Caco-2 (cell line): ENCODE data around the gene BEST3. TPM values are rescaled to one million over a fixed set of nuclear protein-coding genes. Genes with fewer than 3 reads are reported as not detected.

Experiments
- BruUV-seq: library from RNA; stranded (reverse); fragments of 400-500 nt; replicated peaks from 2 replicates; lab custom pipeline; 2021; lab: Mats Ljungman, UMichigan
- CTCF ChIA-PET: fragments of 300-600 bp; sonication (Branson Sonifier 250); formaldehyde crosslinking; loops from one replicate; lab custom pipeline; 2022; ENCODE audit warnings: antibody characterized with exemption; lab: Charles Lee
- POLR2A ChIA-PET: fragments of 300-600 bp; sonication (Branson Sonifier 250); formaldehyde crosslinking; loops from one replicate; lab custom pipeline; 2022; ENCODE audit warnings: antibody characterized with exemption; lab: Charles Lee
- DNase-seq, 2 experiments: peaks; one replicate each; pipeline versions ENCODE4 v3.0.0 to v3.0.0-alpha.2; 2020 to 2022
- H3K27me3 ChIP-seq: replicated peaks from 2 replicates; pipeline ENCODE4 v1.6.0; 2011; ENCODE audit warnings: low read length; ENCODE audit not compliant: control insufficient read depth, insufficient read depth
- H3K36me3 ChIP-seq: 2 replicates; pipeline ENCODE4 v1.5.1; 2011; ENCODE audit warnings: low read length; ENCODE audit not compliant: control insufficient read depth, insufficient read depth
- H3K4me1 ChIP-seq: fragments of 250-450 bp; sonication (Bioruptor Pico); 2 replicates; pipeline ENCODE4 v1.5.1; 2020; ENCODE audit warnings: mild to moderate bottlenecking
- H3K4me3 ChIP-seq: 2 replicates; pipeline ENCODE4 v1.5.1; 2011; ENCODE audit warnings: low read depth, mild to moderate bottlenecking, control low read depth, low read length
- H3K9me3 ChIP-seq: fragments of 250-450 bp; sonication (Bioruptor Pico); 2 replicates; pipeline ENCODE4 v1.5.1; 2020; ENCODE audit warnings: mild to moderate bottlenecking, moderate library complexity
- H3K27ac Mint-ChIP-seq: one replicate; pipeline ENCODE4 v1.8.0; 2022; ENCODE audit warnings: mixed read lengths; ENCODE audit not compliant: unreplicated experiment
- H3K27me3 Mint-ChIP-seq: one replicate; pipeline ENCODE4 v1.8.0; 2022; ENCODE audit warnings: mixed read lengths; ENCODE audit not compliant: insufficient read depth, unreplicated experiment
- H3K36me3 Mint-ChIP-seq: one replicate; pipeline ENCODE4 v1.8.0; 2022; ENCODE audit warnings: mild to moderate bottlenecking, mixed read lengths; ENCODE audit not compliant: insufficient read depth, unreplicated experiment
- H3K4me1 Mint-ChIP-seq: one replicate; pipeline ENCODE4 v1.8.0; 2022; ENCODE audit warnings: low read depth, mixed read lengths; ENCODE audit not compliant: unreplicated experiment
- H3K4me3 Mint-ChIP-seq: one replicate; pipeline ENCODE4 v1.8.0; 2022; ENCODE audit warnings: mild to moderate bottlenecking, moderate library complexity, mixed read lengths; ENCODE audit not compliant: unreplicated experiment
- H3K9me3 Mint-ChIP-seq: one replicate; pipeline ENCODE4 v1.8.0; 2022; ENCODE audit warnings: mixed read lengths; ENCODE audit not compliant: unreplicated experiment
- intact Hi-C: fragments of 100-400 bp; cut with micrococcal nuclease; formaldehyde crosslinking; loops from one replicate; pipeline ENCODE4 v1.10.0; 2022; ENCODE audit not compliant: unreplicated experiment
- total RNA-seq: library from RNA; stranded (reverse); gene quantifications from 2 replicates; pipeline ENCODE4 v1.2.3, GENCODE V29; 2022
- TF ChIP-seq, protein P1 (sequence below), 2 experiments: fragments of 200-600 bp in 1 of 2; IDR thresholded peaks; 1 replicate in 1 of 2; 2 replicates in 1 of 2; pipeline versions ENCODE4 v1.5.1 to v1.8.0; 2011 to 2022; ENCODE audit warnings: antibody characterized with exemption in 1 of 2, control low read depth in 1 of 2, inconsistent platforms in 1 of 2, low read depth in 1 of 2, low read length in 1 of 2, mild to moderate bottlenecking in 1 of 2, moderate library complexity in 1 of 2; ENCODE audit not compliant: insufficient read depth in 1 of 2, severe bottlenecking in 1 of 2, unreplicated experiment in 1 of 2

The BEST3 gene
- total RNA-seq, 1 experiment from 2014 or later, result 1.3 TPM

DNA sequence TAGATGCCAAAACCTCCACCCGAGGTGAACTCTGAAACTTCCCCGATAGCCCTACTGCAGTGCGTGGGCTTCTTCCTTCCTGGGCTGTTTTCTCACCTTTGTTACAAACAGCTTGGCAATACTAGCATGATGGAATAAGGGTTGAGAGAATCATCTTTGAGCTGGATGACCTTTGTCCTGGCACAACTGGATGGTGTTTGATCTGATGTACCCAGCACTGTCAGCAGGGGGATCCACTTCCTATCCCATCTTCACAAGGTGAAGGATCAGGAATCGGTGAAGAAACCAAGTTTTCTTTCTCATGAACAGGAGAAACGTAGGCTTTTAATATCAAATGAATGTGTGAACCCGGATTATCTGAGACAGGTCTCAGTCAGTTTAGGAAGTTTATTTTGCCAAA is 68.9 kb downstream of the BEST3 start:
- peak in 1 of 2 experiments; percentile 45 for DNase-seq
- POLR2A ChIA-PET, result no interaction called here
- TF ChIP-seq, protein P1, sequence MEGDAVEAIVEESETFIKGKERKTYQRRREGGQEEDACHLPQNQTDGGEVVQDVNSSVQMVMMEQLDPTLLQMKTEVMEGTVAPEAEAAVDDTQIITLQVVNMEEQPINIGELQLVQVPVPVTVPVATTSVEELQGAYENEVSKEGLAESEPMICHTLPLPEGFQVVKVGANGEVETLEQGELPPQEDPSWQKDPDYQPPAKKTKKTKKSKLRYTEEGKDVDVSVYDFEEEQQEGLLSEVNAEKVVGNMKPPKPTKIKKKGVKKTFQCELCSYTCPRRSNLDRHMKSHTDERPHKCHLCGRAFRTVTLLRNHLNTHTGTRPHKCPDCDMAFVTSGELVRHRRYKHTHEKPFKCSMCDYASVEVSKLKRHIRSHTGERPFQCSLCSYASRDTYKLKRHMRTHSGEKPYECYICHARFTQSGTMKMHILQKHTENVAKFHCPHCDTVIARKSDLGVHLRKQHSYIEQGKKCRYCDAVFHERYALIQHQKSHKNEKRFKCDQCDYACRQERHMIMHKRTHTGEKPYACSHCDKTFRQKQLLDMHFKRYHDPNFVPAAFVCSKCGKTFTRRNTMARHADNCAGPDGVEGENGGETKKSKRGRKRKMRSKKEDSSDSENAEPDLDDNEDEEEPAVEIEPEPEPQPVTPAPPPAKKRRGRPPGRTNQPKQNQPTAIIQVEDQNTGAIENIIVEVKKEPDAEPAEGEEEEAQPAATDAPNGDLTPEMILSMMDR (IDR thresholded peaks at IDR 0.05; ENCODE audit: insufficient read depth in 1 of 2, low read depth in 1 of 2, low read length in 1 of 2, severe bottlenecking in 1 of 2, unreplicated experiment in 1 of 2), result peak; percentile 20 to 41

DNA sequence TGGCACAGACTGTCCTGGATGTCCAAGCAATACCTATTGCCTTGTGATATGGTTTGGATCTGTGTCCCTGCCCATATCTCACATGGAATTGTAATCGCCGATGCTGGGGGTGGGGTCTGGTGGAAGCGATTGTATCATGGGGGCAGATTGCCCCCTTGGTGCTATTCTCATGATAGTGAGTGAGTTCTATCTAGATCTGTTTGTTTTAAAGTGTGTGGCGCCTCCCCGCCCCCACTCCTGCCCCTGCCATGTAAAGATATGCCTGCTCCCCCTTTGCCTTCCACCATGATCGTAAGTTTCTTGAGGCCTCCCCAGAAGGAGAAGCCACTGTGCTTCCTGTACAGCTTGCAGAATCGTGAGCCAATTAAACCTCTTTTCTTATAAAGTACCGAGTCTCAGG is 71.6 kb downstream of the BEST3 start:
- BruUV-seq, result no TSS peak
- ChIA-PET POLR2A (no interaction called here), CTCF (interaction anchor here (0.7 kb wide), 1 partner anchor 462 kb away, joined by 3 read pairs; no protein-coding TSS in a partner anchor)
- no peak overlapping the region for H3K4me3 Mint-ChIP-seq
- no peaks in the 10 kb centered on the region for H3K36me3 Mint-ChIP-seq
- no peak for DNase-seq
- H3K27me3 Mint-ChIP-seq, result no peaks in the 10 kb centered on the region
- no peaks in the 10 kb centered on the region for H3K9me3 ChIP-seq
- TF ChIP-seq, protein P1 (IDR thresholded peaks at IDR 0.05; ENCODE audit: insufficient read depth in 1 of 2, low read depth in 1 of 2, low read length in 1 of 2, severe bottlenecking in 1 of 2, unreplicated experiment in 1 of 2), result no peak
- H3K9me3 Mint-ChIP-seq, result no peaks in the 10 kb centered on the region
- H3K36me3 ChIP-seq, result no peaks in the 10 kb centered on the region
- H3K27me3 ChIP-seq, result no peaks in the 10 kb centered on the region
- H3K4me1 ChIP-seq, result peaks cover 3% of the 10 kb centered on the region; the same call in 1 of the 2 replicates
- H3K4me1 Mint-ChIP-seq, result no peaks in the 10 kb centered on the region
- intact Hi-C loops, result no loop called here
- no peak overlapping the region for H3K4me3 ChIP-seq
- H3K27ac Mint-ChIP-seq, result no peak overlapping the region

More for the DNA sequence above, 68.9 kb downstream of the BEST3 start:
- Histone ChIP-seq H3K4me1 (peaks cover 3% of the 10 kb centered on the region; the same call in 1 of the 2 replicates), H3K36me3 (no peaks in the 10 kb centered on the region), H3K4me3 (no peak overlapping the region), H3K9me3 (no peaks in the 10 kb centered on the region), H3K27me3 (no peaks in the 10 kb centered on the region)
- CTCF ChIA-PET, result interaction anchor here (1.0 to 1.4 kb wide), 3 partner anchors 10 to 237 kb away, joined by 3 to 6 read pairs (median 5); no protein-coding TSS in a partner anchor
- Mint-ChIP-seq H3K27me3 (no peaks in the 10 kb centered on the region), H3K9me3 (no peaks in the 10 kb centered on the region), H3K4me3 (no peak overlapping the region), H3K27ac (no peak overlapping the region), H3K36me3 (no peaks in the 10 kb centered on the region), H3K4me1 (no peaks in the 10 kb centered on the region)
- intact Hi-C loops, result loop anchor here (1.0 to 10.0 kb wide), 3 partner anchors 9 to 475 kb away; no protein-coding TSS in a partner anchor
- BruUV-seq, result no TSS peak

DNA sequence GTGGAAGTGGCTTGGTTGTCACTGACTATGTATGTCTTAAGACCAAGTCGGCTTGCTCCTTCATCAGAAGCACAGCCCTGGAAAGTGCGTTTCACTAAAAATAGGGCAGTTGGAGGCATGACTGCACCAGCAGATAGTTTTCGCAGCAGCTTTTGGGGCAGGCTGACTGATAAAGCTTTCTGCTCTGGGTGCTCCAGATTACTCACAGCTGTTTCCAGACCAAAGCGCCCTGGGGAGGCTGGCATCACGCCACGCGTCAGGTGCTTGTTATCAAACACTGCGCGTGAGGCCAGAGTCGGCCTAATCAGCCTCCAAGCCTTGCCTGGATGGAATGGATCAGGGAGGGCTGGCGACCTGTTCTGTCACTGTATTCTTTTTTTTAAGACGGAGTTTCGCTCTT is 75.1 kb downstream of the BEST3 start:
- no peaks in the 10 kb centered on the region for H3K4me1 ChIP-seq
- intact Hi-C loops, result no loop called here
- POLR2A ChIA-PET, result no interaction called here
- peaks cover 9% of the 10 kb centered on the region for H3K9me3 Mint-ChIP-seq
- no peak overlapping the region for H3K4me3 Mint-ChIP-seq
- H3K4me3 ChIP-seq, result no peak overlapping the region
- TF ChIP-seq, protein P1 (IDR thresholded peaks at IDR 0.05; ENCODE audit: insufficient read depth in 1 of 2, low read depth in 1 of 2, low read length in 1 of 2, severe bottlenecking in 1 of 2, unreplicated experiment in 1 of 2), result no peak
- no peaks in the 10 kb centered on the region for H3K36me3 Mint-ChIP-seq
- H3K27me3 ChIP-seq, result no peaks in the 10 kb centered on the region
- no TSS peak for BruUV-seq
- CTCF ChIA-PET, result no interaction called here
- DNase-seq, result no peak
- H3K27me3 Mint-ChIP-seq, result no peaks in the 10 kb centered on the region
- H3K9me3 ChIP-seq, result no peaks in the 10 kb centered on the region
- H3K4me1 Mint-ChIP-seq, result peaks cover 11% of the 10 kb centered on the region
- H3K36me3 ChIP-seq, result no peaks in the 10 kb centered on the region
- H3K27ac Mint-ChIP-seq, result no peak overlapping the region
